ENCODE results near the gene KDM4C.

GRCh38 chr9:7088611-7089010 lies 330.8 kb downstream of the KDM4C start:
- TF ChIP-seq CTCF (IDR thresholded peaks at IDR 0.05) (no peak), POLR2A (IDR thresholded peaks at IDR 0.05) (no peak)
